GM19035 (cell line): ENCODE measurements around the gene TGM1.

Experiments
- ATAC-seq: cut with Tn5 transposase; IDR thresholded peaks from one replicate; pipeline ENCODE4 v1.9.1; 2021; ENCODE audit not compliant: unreplicated experiment

The TGM1 gene

DNA sequence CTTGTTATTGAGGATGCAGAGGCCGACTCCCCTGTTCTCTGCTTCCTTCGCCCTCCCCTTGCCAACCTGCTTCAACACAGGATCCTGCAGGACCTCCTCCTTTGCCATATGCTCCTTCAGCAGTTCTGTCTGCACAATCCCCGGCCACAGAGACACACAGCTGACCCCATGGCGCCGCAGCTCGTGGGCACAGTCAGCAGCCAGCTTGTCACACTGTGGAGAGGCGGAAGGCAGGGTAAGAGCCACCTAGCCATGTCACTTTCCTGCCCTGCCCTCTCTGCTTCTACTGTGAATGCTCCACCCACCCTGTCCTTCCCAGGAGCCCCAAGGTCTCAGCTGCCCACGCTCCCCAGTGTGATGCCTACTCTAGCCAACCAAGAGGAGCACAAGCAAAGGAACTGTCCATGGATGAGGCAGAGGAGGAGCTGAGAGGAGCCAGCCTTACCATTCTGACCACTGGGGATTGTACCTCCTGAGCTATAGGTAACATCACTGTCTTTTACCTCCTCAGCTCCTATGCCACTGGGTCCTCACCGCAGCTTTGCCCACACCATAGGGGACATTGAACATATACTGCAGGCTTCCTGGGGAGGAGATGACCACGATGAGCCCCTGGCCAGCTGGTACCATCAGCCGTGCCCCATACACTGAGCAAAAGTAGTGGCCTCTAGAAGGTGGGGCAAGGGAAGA is 29.3 kb upstream of the TGM1 start:
- no peak for ATAC-seq

DNA sequence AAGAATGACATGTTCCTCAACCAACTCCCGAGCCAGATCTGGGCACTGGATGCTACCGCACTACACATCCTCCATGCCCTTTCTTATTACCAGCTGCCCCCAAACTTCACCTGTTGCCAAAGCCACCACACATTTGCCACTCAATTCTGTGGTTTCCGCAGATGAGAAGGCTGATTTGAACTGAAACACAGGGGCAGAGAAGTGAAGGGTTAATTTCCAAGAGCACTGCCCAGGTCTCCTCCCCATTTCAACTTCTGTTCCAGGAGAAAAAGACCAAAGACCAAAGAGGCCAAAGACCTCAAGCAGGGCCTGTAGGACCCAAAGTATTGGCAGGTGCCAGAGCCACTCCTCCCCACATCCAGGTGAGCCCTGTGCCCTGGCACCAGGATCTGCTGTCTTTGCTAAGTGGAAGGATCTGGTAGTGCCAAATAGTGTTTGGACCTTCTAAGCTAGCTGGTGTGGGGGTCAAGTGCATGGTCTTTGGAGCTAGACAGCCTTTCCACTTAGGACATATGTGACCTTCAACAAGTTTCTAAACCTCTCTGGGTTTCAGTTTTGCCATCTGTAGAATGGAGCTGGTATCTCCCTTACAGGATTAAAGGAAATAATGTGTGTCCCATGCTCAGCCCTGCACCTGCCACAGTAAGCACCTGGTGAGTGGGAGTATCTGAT is 28.6 kb upstream of the TGM1 start:
- ATAC-seq, result no peak

DNA sequence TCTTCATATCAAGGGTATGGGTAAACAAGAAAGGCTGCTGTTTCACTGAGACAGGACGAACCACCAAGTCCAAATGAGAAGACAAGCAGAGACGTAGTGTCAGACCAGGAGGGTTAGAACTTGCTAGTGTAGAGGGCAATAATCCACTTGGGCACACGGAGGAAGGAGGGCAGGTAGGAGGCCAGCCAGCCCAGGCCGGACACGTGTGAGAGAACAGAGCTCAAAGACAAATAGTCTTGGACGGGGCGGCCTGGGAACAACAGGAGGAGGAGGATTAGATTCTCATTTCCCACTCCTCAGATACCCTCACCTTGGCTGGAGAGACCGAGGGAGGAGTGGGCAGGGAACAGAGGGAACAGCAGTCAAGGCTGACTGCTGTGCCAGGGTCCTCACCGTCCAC is 27.8 kb upstream of the TGM1 start:
- no peak for ATAC-seq

DNA sequence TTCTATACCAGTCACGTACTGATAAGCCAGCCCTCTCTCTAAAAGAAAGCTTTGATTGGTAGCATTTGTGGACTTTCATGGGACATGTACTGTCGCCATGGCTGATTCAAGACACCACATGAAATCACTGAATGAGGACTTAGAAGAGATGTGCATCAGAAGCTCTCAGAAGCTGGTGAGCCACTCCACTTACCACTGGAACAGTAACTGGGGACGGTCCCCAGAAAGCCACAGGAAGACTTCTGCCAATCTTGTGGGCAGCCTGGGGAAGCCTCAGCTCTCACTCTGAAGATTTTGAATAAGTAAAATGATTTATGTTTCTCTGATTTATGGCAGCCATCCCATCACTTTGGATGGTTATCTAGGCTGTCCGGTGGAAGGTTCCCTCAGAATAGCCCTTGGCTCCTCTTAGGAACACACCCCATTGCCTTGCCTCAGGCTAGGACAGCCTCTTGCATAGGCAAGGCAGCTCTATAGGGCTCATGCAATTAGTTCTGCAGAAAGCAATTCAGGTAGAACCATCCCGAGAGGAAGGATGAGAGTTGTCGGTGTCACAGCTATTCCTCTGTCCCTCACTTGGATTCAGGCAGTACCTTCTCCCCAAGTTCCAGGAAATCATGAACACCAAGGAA is 26.8 kb upstream of the TGM1 start:
- no peak for ATAC-seq

GRCh38 chr14:24286996-24287395 is 24.0 kb upstream of the TGM1 start:
- ATAC-seq, result no peak

DNA sequence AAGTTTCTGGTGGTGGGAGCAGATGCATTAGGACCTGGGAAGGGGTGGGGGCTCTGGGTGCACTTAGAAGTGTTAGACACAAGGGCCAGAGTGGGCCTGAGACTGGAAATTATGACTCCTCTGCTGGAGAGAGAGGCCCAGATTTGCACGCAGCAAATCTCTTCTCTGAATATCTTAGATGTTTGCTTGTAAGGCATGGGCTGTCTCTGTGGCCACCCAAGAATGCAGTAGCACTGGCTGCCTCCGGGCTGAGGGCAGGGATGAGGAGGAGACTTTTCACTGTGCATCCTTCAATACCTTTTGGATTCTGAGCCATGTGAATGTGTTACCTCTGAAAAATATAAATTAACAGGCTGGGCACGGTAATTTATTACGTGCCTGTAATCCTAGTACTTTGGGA is 22.4 kb upstream of the TGM1 start:
- no peak for ATAC-seq

- no peak for ATAC-seq
Measured at GRCh38 chr14:24284501-24285035, 21.6 kb upstream of the TGM1 start.

DNA sequence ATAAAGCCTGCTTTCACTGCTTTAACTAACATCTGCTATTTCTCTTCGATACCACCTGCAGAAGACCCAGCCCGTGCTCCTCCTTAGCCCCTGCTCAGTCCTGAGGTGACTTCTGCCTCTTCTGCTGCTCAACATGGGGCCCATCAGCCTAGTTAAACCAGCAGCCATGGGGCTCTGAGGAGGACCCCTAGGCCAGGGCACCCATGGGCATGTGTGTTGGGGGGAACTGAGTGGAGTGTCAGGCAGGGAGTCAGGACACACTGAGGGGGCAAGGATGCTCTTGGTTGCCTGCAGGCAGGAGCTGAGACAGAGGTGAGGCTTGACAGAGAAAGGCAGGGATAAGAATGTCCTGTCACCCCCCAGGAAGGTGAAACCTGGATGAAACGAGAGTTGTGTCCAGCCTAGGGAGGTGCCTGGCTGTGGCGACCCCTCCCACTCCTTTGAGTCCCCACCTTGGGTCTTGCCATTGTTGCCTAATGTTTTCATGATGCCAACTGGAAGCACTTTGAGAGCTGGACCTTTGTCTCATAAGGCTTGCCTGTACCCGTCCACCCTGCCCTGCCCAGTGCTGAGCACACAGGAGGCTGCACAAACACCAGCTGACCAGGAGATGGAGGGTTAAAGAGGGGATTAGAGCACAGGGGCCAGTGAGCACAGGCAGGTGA is 21.0 kb upstream of the TGM1 start:
- ATAC-seq, result no peak

GRCh38 chr14:24282736-24283135 is 19.8 kb upstream of the TGM1 start:
- no peak for ATAC-seq

DNA sequence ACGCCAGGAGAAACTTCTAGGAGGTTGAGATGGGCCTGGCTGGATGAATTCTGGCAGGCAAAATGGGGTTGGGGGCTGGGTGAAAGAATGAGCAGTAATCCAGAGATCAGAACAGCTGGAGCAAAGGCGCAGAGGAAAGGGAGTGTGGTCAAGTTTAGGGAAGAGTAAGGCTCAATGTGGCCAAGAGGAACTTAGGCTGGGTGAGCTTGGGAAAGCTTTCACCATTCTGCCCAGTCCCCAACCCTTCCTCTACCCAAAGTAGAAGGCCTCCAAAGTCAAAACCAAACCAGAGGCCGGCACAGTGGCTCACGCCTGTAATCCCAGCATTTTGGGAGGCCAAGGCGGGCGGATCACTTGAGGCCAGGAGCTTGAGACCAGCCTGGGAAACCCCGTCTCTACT is 18.7 kb upstream of the TGM1 start:
- ATAC-seq, result no peak

- no peak for ATAC-seq
Measured at GRCh38 chr14:24280797-24281460, 18.0 kb upstream of the TGM1 start.

- ATAC-seq, result peak; percentile 48
Measured at GRCh38 chr14:24279301-24280186, 16.6 kb upstream of the TGM1 start.

GRCh38 chr14:24278424-24278823 is 15.4 kb upstream of the TGM1 start:
- no peak for ATAC-seq

- ATAC-seq, result no peak
Measured at GRCh38 chr14:24277606-24278321, 14.8 kb upstream of the TGM1 start.

- no peak for ATAC-seq
Measured at GRCh38 chr14:24277071-24277470, 14.1 kb upstream of the TGM1 start.

GRCh38 chr14:24274101-24274543 is 11.1 kb upstream of the TGM1 start:
- no peak for ATAC-seq

DNA sequence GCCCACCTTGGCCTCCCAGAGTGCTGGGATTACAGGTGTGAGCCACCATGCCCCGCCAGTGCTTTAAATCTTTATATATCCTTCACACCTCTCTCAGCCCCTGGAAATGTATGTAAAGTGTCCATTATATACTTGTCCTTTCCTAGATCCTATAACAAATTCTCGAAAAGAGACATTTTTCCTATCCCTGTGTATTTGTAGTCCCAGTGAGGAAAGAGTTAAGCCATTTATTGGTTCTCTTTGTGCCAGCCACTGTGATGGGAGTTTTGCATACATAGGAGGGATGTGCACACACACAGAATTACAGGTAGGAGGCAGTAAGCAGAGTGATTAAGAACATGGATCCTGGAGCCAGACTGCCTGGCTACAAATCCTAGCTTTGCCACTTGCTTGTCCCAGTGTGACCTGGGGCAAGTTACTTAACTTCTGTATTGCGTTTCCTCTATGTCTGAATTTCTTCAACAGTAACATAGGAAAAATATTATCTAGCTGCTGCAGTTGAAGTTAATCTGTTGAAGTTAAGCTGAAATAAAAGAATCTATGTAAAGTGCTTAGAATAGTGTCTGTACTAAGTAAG is 10.5 kb upstream of the TGM1 start:
- ATAC-seq, result no peak

GRCh38 chr14:24272467-24272866 is 9.5 kb upstream of the TGM1 start:
- no peak for ATAC-seq

- ATAC-seq, result no peak
Measured at GRCh38 chr14:24271834-24272263, 8.9 kb upstream of the TGM1 start.
